ENCODE measurements around the gene ASB3.
"Not testable (repeated sequence)": the region's sequence is repeated elsewhere in the genome, so short reads cannot be mapped to it uniquely, and the experiment has no call there.

ASB3 gene

GRCh38 chr2:53729143-53729762, 57.5 kb downstream of the ASB3 start:
- no peak for DNase-seq

GRCh38 chr2:53727921-53728320, 58.8 kb downstream of the ASB3 start:
- no peak for DNase-seq

- DNase-seq, result no peak
Observed at GRCh38 chr2:53725662-53726061, 61.1 kb downstream of the ASB3 start.

- no peak for DNase-seq
Observed at GRCh38 chr2:53724536-53724935, 62.2 kb downstream of the ASB3 start.

- not testable (repeated sequence) for DNase-seq
Observed at GRCh38 chr2:53720944-53721343, 65.8 kb downstream of the ASB3 start.

- no peak for DNase-seq
Observed at GRCh38 chr2:53715568-53715967, 71.2 kb downstream of the ASB3 start.

GRCh38 chr2:53711271-53711780, 75.4 kb downstream of the ASB3 start:
- no peak for DNase-seq

- DNase-seq, result no peak
Observed at GRCh38 chr2:53708988-53709387, 77.8 kb downstream of the ASB3 start.

GRCh38 chr2:53701221-53701620, 85.5 kb downstream of the ASB3 start:
- no peak for DNase-seq

- DNase-seq, result no peak
Observed at GRCh38 chr2:53697686-53698085, 89.1 kb downstream of the ASB3 start.

GRCh38 chr2:53697092-53697491, 89.7 kb downstream of the ASB3 start:
- DNase-seq, result no peak

- no peak for DNase-seq
Observed at GRCh38 chr2:53695575-53695974, 91.2 kb downstream of the ASB3 start.

GRCh38 chr2:53694096-53694771, 92.5 kb downstream of the ASB3 start:
- no peak for DNase-seq

- DNase-seq, result no peak
Observed at GRCh38 chr2:53690876-53691275, 95.9 kb downstream of the ASB3 start.

GRCh38 chr2:53672881-53673522, 113.8 kb downstream of the ASB3 start:
- no peak for DNase-seq

- no peak for DNase-seq
Observed at GRCh38 chr2:53670331-53670730, 116.4 kb downstream of the ASB3 start.

GRCh38 chr2:53668624-53669026, 118.1 kb downstream of the ASB3 start:
- no peak for DNase-seq

- DNase-seq, result not testable (repeated sequence)
Observed at GRCh38 chr2:53667130-53667529, 119.6 kb downstream of the ASB3 start.

- DNase-seq, result no peak
Observed at GRCh38 chr2:53660886-53661285, 125.9 kb downstream of the ASB3 start.

- not testable (repeated sequence) for DNase-seq
Observed at GRCh38 chr2:53658474-53658873, 128.3 kb downstream of the ASB3 start.

GRCh38 chr2:53655256-53655655, 131.5 kb downstream of the ASB3 start:
- DNase-seq, result no peak

- no peak for DNase-seq
Observed at GRCh38 chr2:53654396-53654795, 132.4 kb downstream of the ASB3 start.

GRCh38 chr2:53652131-53652530, 134.6 kb downstream of the ASB3 start:
- DNase-seq, result no peak

- DNase-seq, result no peak
Observed at GRCh38 chr2:53646788-53647187, 140.0 kb downstream of the ASB3 start.

Data from NCI-H510A treated with DMSO at 0.1 percent for 48 hours (cell line).